Measurements from ENCODE around the gene TOMM7. TPM values are rescaled to one million over a fixed set of nuclear protein-coding genes. Genes with fewer than 3 reads are reported as not detected.
A peak's percentile ranks its signal among the peaks of the same experiment; 100 is the strongest.
"Not testable (repeated sequence)": the region's sequence is repeated elsewhere in the genome, so short reads cannot be mapped to it uniquely, and the experiment has no call there.

Gene TOMM7
- total RNA-seq, 1 experiment from 2014 or later: 295 TPM

- no peaks in the 10 kb centered on the region for H3K9me3 ChIP-seq (ENCODE audit: control insufficient read depth, insufficient read depth, low read depth, low read length)
- ATAC-seq (no peak), DNase-seq (ENCODE audit: low read depth, low spot score) (no peak)
- no peak for TF ChIP-seq CTCF (IDR thresholded peaks at IDR 0.05)
- TF ChIP-seq TCF7L2 (IDR thresholded peaks at IDR 0.05; ENCODE audit: low read depth, low read length): no peak
- no peak for TF ChIP-seq REST (IDR thresholded peaks at IDR 0.05; ENCODE audit: insufficient read depth in 1 of 2, low read depth in 2 of 2, low read length in 1 of 2)
- TF ChIP-seq POLR2AphosphoS5 (IDR thresholded peaks at IDR 0.05; ENCODE audit: low read depth, low read length): no peak
- TF ChIP-seq SIN3A (IDR thresholded peaks at IDR 0.05; ENCODE audit: borderline replicate concordance, insufficient read depth, low read depth, low read length): no peak
- ChIA-PET CTCF (no interaction called here), POLR2A (no interaction called here)
- H3K4me1 ChIP-seq (ENCODE audit: control insufficient read depth, insufficient read depth, low read length): peaks cover 24% of the 10 kb centered on the region
- H3K4me3 ChIP-seq (ENCODE audit: low read depth in 2 of 2, low read length in 2 of 2): no peak overlapping the region
- H3K36me3 ChIP-seq (ENCODE audit: control insufficient read depth, insufficient read depth, low read length): peaks cover 11% of the 10 kb centered on the region
- BruUV-seq (replicated peaks): no TSS peak
- H3K27me3 ChIP-seq (ENCODE audit: control insufficient read depth, insufficient read depth, low read length): no peaks in the 10 kb centered on the region
- H3K27ac ChIP-seq (ENCODE audit: low read length): peak overlapping the region; percentile 76; the same call in 1 of the 2 replicates
- in situ Hi-C loops (cut with HindIII; ENCODE audit: low pct_unique_long_range_greater_than_20kb, low sequenced_read_pairs): no loop called here
- intact Hi-C loops (cut with micrococcal nuclease; ENCODE audit: unreplicated experiment): loop anchor here (2.0 kb wide), 1 partner anchor 202 kb away; no protein-coding TSS in a partner anchor
Observed at GRCh38 chr7:22853138-22853537, 30.5 kb upstream of the TOMM7 start.

GRCh38 chr7:22851145-22851544 lies 28.5 kb upstream of the TOMM7 start:
- TF ChIP-seq CTCF (IDR thresholded peaks at IDR 0.05): no peak
- no peak for TF ChIP-seq SIN3A (IDR thresholded peaks at IDR 0.05; ENCODE audit: borderline replicate concordance, insufficient read depth, low read depth, low read length)
- DNase-seq (ENCODE audit: low read depth, low spot score) (no peak), ATAC-seq (no peak)
- H3K27ac ChIP-seq (ENCODE audit: low read length): no peak overlapping the region
- H3K4me3 ChIP-seq (ENCODE audit: low read depth in 2 of 2, low read length in 2 of 2): no peak overlapping the region
- no peaks in the 10 kb centered on the region for H3K36me3 ChIP-seq (ENCODE audit: control insufficient read depth, insufficient read depth, low read length)
- in situ Hi-C loops (cut with HindIII; ENCODE audit: low pct_unique_long_range_greater_than_20kb, low sequenced_read_pairs): no loop called here
- intact Hi-C loops (cut with micrococcal nuclease; ENCODE audit: unreplicated experiment): no loop called here
- no peaks in the 10 kb centered on the region for H3K9me3 ChIP-seq (ENCODE audit: control insufficient read depth, insufficient read depth, low read depth, low read length)
- ChIA-PET CTCF (interaction anchor here (0.7 kb wide), 1 partner anchor 9 kb away, joined by 3 read pairs; no protein-coding TSS in a partner anchor), POLR2A (interaction anchor here (0.7 kb wide), 1 partner anchor 26 kb away, joined by 3 read pairs; no protein-coding TSS in a partner anchor)
- peaks cover 15% of the 10 kb centered on the region for H3K4me1 ChIP-seq (ENCODE audit: control insufficient read depth, insufficient read depth, low read length)
- no TSS peak for BruUV-seq (replicated peaks)
- H3K27me3 ChIP-seq (ENCODE audit: control insufficient read depth, insufficient read depth, low read length): no peaks in the 10 kb centered on the region

GRCh38 chr7:22850394-22850793 lies 27.7 kb upstream of the TOMM7 start:
- BruUV-seq (replicated peaks); H3K4me3 ChIP-seq (ENCODE audit: low read depth in 2 of 2, low read length in 2 of 2); DNase-seq (ENCODE audit: low read depth, low spot score); H3K9me3 ChIP-seq (ENCODE audit: control insufficient read depth, insufficient read depth, low read depth, low read length); ATAC-seq; H3K27ac ChIP-seq (ENCODE audit: low read length); H3K36me3 ChIP-seq (ENCODE audit: control insufficient read depth, insufficient read depth, low read length); intact Hi-C loops (cut with micrococcal nuclease; ENCODE audit: unreplicated experiment); H3K27me3 ChIP-seq (ENCODE audit: control insufficient read depth, insufficient read depth, low read length); H3K4me1 ChIP-seq (ENCODE audit: control insufficient read depth, insufficient read depth, low read length); in situ Hi-C loops (cut with HindIII; ENCODE audit: low pct_unique_long_range_greater_than_20kb, low sequenced_read_pairs); POLR2A ChIA-PET: not testable (repeated sequence)
- CTCF ChIA-PET: interaction anchor here (0.7 kb wide), 1 partner anchor 10 kb away, joined by 3 read pairs; no protein-coding TSS in a partner anchor

Data from Panc1 (cell line).